Activated CD8-positive, alpha-beta memory T cell treated with anti-CD3 and anti-CD28 coated beads, Interleukin-2, amount 50 U/mL, for 4 hours (primary cell): Measurements from ENCODE around the gene TSGA10IP.

ENCODE experiments used
- DNase-seq: peaks from one replicate; pipeline ENCODE4 v3.0.0-alpha.2; 2020

TSGA10IP gene

DNA sequence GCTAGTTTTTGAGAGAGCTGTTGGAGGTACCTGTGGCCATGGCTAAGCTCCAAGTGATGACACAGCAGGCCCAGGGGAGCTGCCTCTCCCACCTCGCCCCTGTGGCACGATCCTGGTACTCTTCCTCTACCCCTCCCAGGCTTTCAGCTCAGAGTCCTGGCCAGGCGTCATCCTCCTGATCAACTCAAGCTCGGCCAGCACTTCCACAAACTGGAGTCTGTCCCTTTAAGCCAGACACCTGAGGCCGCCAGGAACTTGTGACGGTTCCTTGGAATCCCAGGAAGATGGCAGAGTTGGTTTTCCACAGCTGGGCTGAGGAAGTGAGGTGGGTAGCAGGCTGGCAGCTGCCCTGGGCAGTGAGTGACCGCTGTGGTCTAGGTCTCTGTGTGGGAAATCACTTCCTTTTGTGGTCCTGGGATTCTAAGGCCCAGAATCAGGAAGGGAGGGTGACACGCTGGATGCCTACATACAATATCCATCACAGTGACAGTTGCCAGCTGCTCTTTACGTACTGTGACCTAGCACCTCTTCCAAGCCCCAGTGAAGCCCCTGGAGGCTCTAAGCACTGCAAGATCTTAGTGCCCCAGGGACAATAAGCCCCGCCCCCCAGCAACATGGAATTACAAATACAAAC lies 63.3 kb downstream of the TSGA10IP start:
- no peak for DNase-seq
